NCI-H1092 (cell line): ENCODE measurements around the gene GRM8.

Experiments
- DNase-seq: peaks from one replicate; lab custom pipeline; 2025; lab: John Stamatoyannopoulos, UW

Gene GRM8

DNA sequence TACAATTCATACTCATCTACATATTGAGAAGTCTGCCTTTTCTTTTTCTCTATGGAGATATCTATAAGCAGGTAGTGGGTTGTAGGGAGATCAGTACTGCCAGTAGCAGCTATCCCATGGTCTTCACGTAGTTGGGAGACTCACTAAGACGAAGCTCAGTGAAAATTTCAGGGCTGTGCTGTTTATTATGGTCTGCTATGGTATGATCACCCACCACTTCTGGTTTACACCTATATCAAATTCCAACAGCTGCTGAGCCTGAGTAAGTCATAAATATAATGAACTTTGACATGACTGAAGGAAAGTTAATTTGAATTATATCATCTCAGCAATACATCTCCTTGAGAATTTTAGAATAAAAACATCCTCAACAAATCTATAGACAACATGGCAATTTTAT lies 741.7 kb downstream of the GRM8 start:
- DNase-seq = no peak

DNA sequence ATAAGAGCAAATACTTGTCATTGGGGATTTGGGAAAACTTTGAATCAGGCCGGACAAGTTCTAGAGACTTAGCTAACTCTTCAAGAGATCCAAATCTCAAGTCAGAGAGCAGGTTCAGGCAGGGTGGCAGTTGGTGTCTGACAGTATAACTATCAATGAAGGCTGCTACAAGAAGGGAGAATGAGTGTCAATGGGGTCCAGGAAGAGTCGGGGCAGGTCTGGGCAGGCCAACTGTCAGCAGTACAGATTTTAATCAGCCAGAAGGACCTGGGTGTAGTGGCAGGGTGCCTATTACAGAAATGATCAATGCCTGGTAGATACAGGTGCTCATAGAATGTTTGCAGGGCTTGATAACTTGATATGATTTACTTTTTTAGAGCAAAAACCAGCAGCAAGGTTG lies 751.1 kb downstream of the GRM8 start:
- DNase-seq = no peak

DNA sequence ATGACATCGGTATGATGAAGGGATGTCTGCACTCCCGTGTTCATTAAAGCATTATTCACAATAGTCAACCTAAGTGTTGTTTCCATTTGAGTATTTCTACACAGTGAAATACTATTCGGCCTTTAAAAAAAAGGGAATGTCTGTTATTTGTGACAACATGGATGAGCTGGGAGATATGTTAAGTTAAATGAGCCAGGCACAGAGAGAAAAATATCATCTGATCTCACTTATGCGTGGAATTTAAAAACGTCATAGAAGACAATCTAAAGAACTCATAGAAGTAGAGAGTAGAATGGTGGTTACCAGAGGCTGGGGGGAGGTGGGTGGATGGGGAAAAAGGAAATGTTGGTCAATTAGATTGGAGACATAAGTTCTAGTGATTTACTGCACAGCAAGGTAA lies 753.3 kb downstream of the GRM8 start:
- DNase-seq = no peak

DNA sequence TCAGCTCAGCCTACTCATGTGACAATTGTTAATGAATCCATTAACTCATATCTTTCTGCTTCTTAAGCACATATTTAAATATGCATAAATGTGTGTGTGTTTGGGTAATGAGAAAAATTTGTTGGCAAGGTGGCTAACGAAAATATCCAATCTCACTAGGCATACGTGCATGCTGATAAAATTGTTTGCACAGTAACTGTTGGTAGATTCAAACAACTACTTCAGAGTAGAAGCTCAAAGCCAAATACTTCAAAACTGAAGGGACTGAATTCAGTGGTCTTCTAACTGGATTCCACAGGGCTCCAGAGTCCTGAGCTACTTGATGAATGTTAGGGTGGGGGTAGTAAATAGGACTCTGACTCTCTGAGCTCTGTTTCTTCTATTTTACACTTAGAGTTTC lies 757.0 kb downstream of the GRM8 start:
- DNase-seq = no peak

DNA sequence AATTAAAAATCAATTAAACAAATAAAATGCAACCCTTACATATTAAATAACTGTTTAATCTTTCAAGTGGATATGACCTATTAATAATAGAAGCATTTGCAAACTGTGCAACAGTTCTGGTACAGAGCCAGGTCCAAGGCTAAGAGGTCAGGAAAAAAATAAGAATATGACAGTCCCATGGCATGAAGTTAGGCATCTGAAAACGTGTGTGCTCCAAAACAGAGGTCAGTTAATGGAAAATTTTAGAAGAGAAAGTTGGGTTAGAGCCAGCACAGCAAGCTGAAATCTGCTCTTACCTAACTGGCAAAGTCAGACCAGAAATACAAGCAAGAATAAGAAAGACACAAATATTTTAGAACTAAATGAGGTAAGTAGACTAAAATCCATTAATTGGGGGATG lies 757.7 kb downstream of the GRM8 start:
- no peak for DNase-seq

DNA sequence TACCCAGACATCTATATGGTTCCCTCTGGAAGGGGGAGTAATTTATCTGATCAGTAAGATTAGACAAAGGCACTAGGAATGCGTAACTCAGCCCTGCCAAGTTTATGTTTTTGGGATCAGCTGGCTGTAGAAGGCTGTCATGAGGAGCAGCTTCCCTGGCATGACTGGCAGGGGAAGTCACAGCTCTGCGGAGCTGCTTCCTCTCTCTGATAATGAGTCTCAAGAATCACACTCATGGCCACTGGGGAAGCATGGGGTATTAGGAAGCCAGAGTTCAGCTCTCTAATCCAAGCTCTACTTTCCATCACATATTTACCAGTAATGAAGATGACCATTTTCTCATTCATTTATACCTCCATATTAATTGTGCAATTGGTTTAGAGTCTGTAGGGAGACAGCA lies 758.9 kb downstream of the GRM8 start:
- DNase-seq = no peak

DNA sequence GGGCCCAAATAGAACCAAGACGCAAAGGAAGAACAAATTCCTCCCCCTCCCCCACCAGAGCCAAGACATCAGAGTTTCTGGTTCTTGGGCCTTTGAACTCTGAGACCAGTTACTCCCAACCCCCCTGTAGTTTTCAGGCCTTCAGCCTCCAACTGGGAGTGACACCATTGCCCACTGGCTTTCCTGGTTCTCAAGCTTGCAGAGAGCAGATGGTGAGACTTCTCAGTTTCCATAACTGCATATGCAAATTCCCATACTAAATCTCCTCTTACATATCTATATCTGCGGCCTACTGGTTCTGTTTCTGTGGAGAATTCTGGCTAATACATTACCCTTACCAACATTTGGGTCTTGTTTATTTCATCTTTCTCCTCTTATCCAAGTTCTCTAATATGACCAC lies 762.9 kb downstream of the GRM8 start:
- DNase-seq = no peak

DNA sequence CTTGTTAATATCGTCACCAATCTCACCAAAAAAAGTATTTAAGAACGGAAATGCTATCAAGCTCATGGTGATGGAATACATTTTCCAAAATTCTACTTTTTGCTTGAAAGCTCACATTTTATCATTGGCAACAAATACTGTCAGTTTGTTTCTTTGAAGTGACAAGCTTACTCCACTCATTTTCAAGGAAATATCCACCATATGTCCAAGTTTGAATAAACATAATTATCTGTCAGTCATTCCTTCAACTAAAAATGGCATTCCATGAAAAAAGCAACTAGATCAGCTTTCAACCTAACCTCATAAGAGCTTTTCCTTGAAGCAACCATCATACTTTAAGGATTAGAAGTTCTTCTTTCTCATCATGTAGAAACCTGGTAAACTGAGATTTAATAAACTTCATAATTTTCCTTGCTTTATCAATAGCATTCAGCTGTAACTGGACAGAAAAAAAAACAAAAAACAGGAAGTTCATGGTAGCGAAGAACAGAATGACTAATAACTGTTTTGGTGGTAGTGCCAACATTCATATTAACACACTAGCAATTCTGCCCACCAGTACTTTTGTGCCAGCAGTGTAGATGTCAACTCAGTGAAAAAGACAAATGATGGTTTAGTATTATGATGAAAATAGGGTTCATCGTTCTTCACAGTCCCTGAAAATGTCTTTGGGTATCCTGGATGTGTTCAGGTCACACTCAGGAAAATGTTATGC lies 764.9 kb downstream of the GRM8 start:
- DNase-seq = no peak

DNA sequence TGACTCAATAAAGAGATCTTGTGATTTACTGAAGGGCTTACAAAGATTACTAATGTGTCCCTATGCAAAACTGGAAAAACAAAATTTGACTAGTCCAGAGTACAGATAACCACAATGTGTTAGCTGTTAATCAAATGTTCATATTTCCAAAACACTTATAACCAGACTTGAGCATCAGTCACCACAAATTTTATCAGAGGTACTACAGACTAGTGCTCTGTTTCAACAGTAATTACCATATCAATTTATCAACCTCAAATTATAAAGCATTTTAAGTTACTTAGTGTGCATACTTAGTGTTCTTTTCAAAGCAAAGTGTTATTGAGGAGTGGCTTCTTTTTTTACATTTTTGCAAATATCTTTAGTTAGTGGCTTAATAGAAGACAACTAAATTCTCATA lies 765.9 kb downstream of the GRM8 start:
- no peak for DNase-seq

DNA sequence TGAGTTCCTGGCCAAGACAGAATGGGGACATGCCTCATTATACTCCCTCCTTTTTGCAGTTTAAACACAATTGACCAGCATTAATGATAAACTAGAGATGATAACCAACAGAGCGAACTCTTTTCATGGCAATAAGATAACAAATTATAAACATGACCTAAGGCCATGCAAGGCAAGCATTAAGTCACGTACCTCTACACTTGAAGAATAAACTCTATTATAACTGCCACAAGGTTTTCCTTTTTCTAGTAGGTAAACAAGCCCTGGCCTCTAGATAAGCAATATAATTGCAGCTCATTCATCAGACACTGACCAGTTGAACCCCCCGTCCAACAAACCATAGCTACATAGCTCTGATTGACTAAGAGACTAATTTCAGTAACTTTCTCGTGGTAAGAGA lies 767.0 kb downstream of the GRM8 start:
- no peak for DNase-seq

DNA sequence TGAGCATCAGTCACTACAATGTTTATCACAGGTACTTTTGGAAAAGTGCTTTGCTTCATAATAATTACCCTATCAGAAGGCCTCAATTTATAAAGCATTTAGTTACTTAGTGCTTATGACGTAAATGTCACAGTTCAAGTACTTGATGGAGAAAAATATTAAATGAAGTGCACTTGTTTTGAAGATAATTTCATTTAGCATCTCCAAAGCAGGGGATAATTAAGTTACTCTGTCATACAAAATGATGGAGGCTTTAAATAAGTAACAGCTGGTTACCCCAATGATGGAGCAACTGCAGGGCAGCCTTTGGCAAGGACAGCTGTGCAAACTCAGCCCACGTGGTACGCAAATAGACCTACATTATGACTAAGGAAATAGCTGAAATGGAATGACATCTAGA lies 768.8 kb downstream of the GRM8 start:
- DNase-seq = peak; percentile 74

DNA sequence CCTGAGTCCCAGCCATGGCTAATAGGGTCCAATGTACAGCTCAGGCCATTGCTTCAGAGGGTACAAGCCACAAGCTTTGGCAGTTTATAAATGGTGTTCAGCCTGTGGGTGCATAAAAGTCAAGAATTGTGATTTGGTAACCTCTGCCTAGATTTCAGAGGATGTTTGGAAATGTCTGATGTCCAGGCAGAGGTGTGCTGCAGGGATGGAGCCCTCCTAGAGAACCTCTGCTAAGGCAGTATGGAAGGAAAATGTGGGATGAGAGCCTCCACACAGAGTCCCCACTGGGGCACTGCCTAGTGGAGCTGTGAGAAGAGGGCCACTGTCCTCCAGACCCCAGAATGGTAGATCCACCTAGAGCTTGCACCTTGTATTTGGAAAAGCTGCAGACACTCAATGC lies 779.9 kb downstream of the GRM8 start:
- DNase-seq = no peak

DNA sequence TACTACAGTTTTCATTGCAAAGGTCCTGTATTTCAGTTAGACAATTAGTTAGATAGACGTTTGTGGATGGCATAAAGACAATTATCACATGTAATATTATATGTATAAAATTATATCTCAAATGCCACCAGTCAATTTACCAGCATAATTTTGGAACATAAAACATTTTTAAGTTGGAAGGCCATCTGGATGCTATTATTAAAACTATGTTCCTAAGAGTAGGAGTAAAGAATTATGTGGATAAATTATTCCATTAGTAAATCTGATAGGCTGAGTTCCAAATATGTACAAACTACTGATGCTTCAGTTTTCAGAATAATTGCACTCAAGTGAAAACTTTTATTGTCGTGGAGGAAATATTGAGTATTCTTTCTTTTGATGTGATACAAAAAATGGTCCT lies 790.3 kb downstream of the GRM8 start:
- no peak for DNase-seq

DNA sequence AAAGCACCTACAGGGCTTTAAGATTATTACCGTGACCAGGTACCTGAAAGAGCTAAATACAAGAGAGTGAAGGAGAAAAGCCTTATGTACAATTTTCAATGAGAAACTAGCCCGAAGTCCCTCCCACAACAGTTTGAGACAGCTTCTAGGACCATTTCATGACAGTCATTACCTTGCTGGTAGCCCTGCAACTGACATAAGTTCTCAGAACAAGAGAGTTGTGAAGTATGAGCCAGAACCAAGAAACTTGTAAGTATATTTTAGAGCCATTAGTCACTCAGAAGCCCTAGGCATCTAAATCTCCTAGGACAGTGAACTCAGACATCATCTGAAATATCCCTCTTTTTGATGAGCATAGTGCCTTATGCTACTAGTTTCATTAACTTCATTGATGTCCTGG lies 792.1 kb downstream of the GRM8 start:
- DNase-seq = no peak

DNA sequence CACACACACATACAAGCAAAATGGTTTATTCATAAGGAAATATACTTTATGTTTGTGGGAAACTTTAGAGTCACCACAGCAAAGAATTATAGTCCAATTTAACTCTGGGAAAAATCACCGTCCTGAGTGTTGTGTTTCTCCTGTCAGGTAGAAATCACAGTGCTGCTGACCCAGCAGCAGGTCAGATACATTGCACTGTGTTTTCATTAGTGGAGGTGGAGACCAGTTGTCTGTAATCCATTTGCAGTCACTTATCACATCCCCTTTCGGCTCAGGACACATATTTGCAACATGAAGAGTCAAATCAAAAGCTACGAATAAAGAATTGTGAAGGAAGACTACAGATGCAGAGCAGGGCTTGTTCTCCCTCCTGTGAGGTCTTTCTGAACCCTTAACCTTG lies 799.6 kb downstream of the GRM8 start:
- DNase-seq = no peak

DNA sequence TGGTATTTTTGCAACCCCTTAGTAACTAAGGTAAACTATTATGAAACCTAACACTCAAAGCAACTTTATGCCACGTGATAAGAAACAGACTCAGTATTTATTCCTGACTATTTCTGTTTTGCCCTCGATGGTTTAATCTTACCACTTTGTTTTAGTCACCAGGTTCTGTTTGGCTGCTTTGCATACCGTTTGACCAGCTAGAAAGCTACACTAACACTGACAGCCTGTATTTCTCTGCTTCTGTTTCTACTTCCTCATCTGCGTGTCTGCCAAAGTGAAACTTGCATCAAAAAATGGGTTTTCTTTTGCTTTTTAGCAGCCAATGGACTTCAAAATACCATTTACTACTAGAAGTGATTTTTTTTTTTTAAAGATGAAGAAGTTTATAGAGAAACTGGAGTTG lies 802.5 kb downstream of the GRM8 start:
- DNase-seq = no peak

DNA sequence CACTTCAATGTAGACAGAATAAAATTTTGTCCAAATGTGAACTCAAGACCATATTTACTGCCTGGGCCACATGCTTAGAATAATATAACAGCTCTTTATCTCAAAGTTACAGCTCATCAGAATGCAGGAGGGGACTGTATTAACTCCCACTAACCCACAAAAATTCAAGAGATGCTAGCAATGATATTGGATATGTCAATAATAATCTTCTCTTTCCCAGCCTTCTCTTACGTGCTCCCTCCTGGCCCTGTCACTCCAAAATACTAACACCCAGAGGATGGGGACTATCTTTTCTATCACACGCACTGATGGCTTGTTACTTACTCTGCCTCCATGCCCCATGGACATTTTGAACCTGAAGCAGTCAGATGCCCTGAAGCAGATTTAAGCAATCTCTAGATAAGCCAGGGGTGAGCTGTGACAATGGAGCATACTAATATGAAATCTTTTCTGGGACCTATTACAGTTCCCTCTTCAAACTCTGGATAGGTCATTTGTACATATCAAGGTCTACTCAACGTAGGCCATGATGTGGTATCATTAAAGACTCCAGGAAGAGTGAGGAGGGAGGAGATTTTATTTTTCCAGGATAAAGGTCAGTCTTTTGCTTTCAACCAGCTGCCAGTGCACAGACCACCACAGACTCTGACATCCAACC lies 803.0 kb downstream of the GRM8 start:
- no peak for DNase-seq

DNA sequence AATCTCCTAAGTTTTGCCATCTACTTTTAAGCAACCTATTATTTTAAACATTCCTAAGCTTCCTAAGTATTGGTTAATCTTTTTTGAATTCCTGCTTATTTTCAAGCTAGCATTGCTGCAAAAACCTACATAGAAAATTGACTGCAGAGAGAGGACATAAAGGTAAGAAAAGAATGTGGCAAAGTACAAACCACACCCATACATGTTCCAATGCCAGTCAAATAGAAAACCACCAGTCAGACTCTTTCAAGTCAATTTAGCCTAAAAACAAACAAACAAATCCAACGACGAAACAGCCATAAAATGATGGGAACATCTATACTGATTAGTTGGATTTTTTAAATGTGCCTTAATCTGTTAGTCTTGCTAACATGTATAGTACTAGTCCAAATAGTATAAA lies 804.8 kb downstream of the GRM8 start:
- DNase-seq = no peak

DNA sequence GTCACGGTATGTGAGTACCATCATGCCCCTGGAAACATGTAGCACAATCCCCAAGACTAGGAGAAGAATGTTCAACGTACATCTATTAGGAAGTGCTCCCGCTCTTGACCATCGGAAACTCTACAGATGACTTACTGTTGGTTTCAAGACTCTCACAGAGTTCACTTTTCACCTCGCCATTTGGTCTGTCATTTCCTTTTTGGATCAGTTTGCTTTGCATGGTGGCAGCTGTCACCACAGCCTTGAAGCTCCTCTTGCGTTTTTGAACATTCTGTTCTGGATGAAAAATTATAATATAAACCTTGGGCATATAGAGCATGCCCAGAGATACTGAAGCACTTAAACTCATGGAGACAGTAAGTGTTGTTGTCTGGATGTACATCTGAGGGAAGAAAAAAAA lies 806.8 kb downstream of the GRM8 start:
- DNase-seq = no peak

DNA sequence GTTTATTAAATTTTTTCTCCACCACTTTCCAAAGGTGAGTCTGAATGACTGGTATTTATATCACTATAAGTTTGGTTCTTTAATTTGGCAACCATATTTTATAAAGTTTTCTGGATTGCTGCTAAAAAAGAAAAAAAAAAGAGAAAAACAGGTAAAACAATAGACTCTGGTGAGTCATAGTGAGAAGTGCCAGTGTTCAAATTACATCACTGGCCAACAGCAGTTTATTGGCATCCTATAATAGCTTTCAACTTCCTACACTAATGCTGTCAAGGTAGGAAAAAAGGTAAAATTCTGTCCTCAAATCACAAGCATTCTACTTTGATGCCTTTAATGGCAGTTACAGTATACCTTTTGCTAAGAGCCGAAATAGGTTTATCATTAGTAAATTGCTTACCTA lies 808.8 kb downstream of the GRM8 start:
- DNase-seq = no peak

DNA sequence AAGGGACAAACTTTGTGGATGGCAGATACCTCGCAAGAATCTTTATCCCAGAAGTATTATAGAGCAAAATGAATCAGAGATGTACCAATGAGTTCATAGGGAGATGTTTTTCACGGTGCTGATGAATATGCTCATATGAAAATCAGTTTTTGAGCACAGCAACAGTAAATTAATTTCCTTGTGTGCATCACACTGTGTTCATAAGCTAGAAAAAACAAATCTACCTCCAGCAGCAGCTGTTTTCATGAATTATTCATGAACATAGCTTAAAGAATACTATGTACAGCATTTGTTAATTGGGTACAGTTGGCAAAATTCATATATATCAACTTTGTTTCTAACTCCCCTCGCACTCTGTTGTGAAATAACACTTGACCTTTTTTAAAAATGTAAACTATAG lies 809.8 kb downstream of the GRM8 start:
- DNase-seq = no peak

DNA sequence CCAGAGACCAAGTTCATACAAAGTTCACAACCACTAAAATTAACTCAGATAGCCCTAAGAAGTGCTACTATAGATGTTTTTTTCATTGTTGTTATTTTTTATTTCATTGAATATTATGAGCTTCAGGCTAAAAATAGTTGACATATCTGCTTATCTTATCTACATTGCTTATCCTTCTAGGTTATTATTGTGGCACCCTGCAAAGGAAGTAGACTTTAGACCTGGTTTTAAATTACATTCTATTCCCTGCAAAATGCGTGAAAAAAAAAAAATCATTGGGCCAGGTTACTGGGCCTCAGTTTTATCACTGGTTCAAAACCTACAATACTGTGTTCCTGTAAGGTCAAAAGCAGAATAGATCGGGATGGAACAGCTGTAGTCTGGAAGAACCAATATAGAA lies 811.0 kb downstream of the GRM8 start:
- DNase-seq = no peak

DNA sequence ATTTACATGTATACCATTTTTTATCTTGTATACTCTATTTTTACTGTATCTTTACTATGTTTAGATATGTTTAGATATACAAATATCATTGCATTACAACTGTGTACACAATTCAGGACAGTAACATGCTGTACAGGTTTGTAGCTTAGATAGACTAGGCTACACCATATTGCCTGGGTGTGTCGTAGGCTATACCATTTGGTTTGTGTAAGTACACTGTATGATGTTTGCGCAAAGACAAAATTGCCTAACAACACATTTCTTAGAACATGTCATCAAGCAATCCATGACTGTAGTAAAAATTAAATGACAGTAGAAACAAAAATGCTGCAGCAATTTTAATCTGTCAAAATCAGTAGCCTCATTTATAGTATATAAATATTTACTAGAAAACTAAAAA lies 812.2 kb downstream of the GRM8 start:
- DNase-seq = no peak

DNA sequence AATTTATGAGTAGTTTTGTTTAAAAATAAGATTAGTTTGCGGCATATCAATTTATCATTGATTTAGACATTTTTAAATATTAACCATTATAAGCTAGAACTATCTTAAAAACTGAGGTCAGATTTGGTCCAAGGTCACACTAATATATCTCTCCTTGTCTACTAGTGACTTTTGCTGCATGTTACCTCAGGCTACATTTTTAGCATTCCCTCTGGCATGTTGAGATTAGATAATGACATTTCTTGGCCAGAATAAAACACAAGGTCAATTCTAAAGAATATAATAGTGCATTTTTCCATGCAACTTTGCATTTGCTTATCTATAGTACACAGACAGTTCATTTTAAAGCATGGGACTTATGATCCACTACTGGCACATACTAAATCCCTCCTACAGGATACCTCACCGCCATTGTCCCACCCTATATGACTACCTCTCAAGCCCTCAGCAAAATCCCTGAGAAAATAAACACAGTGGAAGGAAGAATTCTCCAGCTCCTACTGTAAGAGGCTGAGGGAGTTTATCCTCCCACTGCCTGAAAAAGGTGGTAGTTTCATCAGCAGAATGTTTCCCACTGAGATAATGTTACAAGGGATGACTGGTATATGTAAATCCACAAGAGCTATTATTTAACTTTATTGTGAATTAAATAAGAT lies 816.4 kb downstream of the GRM8 start:
- no peak for DNase-seq
